Neural cell (in vitro differentiated cells): ENCODE measurements around the gene ZCCHC10. TPM values are rescaled to one million over a fixed set of nuclear protein-coding genes. Genes with fewer than 3 reads are reported as not detected.

ENCODE experiments used
- H2AFZ ChIP-seq: fragments of 200-600, 300-800 bp; sonication (generic), shearing (Covaris generic); 2 replicates; pipeline ENCODE4 v1.6.0; 2014; ENCODE audit warnings: low read depth, mild to moderate bottlenecking, antibody characterized with exemption, low read length, moderate library complexity
- H3F3A ChIP-seq: fragments of 200-600 bp; shearing (Covaris generic); 2 replicates; pipeline ENCODE4 v1.6.1; 2016; ENCODE audit warnings: mild to moderate bottlenecking, moderate library complexity, mixed read lengths, antibody characterized with exemption, low read length; ENCODE audit not compliant: insufficient read depth, poor library complexity, severe bottlenecking
- H3K27ac ChIP-seq: fragments of 200-600, 300-800 bp; sonication (generic), shearing (Covaris generic); 2 replicates; pipeline ENCODE4 v1.5.1; 2014; ENCODE audit warnings: mild to moderate bottlenecking, low read length, moderate library complexity
- H3K27me3 ChIP-seq: fragments of 300-800, 200-600 bp; sonication (generic), shearing (Covaris generic); 2 replicates; pipeline ENCODE4 v1.6.0; 2014; ENCODE audit warnings: mild to moderate bottlenecking, low read depth, low read length, moderate library complexity; ENCODE audit not compliant: insufficient read depth
- H3K36me3 ChIP-seq: fragments of 300-800, 200-600 bp; sonication (generic), shearing (Covaris generic); 2 replicates; pipeline ENCODE4 v1.5.1; 2014; ENCODE audit warnings: mild to moderate bottlenecking, antibody characterized with exemption, low read length, moderate library complexity; ENCODE audit not compliant: insufficient read depth
- H3K4me2 ChIP-seq: fragments of 300-800, 200-600 bp; sonication (generic), shearing (Covaris generic); 2 replicates; pipeline ENCODE4 v1.6.0; 2014; ENCODE audit warnings: mild to moderate bottlenecking, low read length
- H3K4me3 ChIP-seq: fragments of 300-800, 200-600 bp; sonication (generic), shearing (Covaris generic); 2 replicates; pipeline ENCODE4 v1.5.1; 2014; ENCODE audit warnings: mild to moderate bottlenecking, low read length, moderate library complexity
- H3K79me2 ChIP-seq: fragments of 200-600 bp; shearing (Covaris generic); replicated peaks from 2 replicates; pipeline ENCODE4 v1.6.0; 2014; ENCODE audit warnings: mild to moderate bottlenecking, low read length, moderate library complexity; ENCODE audit not compliant: insufficient read depth
- H3K9ac ChIP-seq: fragments of 300-800, 200-600 bp; sonication (generic), shearing (Covaris generic); 2 replicates; pipeline ENCODE4 v1.6.1; 2016; ENCODE audit warnings: mild to moderate bottlenecking, low read length, mixed read lengths
- H3K9me2 ChIP-seq: fragments of 200-600 bp; shearing (Covaris generic); 2 replicates; pipeline ENCODE4 v1.6.1; 2016; ENCODE audit warnings: mild to moderate bottlenecking, low read length, mixed read lengths; ENCODE audit not compliant: insufficient read depth
- H3K9me3 ChIP-seq: fragments of 200-600, 300-800 bp; sonication (generic), shearing (Covaris generic); 2 replicates; pipeline ENCODE4 v1.6.1; 2016; ENCODE audit warnings: mild to moderate bottlenecking, mixed run types, low read length, moderate library complexity, mixed read lengths
- H4K20me1 ChIP-seq: fragments of 200-600 bp; shearing (Covaris generic); 2 replicates; pipeline ENCODE4 v1.6.1; 2016; ENCODE audit warnings: mild to moderate bottlenecking, mixed run types; ENCODE audit not compliant: insufficient read depth
- EP300 ChIP-seq: fragments of 450-650 bp; conservative IDR thresholded peaks from 2 replicates; pipeline ENCODE4 v1.6.1; 2014; ENCODE audit warnings: antibody characterized with exemption, mild to moderate bottlenecking, moderate library complexity; ENCODE audit not compliant: poor library complexity, severe bottlenecking
- EZH2 ChIP-seq: fragments of 200-600, 300-800 bp; shearing (Covaris generic), sonication (generic); IDR thresholded peaks from 2 replicates; pipeline ENCODE4 v1.6.1; 2014; ENCODE audit warnings: antibody characterized with exemption, low read length, borderline replicate concordance, mild to moderate bottlenecking; ENCODE audit not compliant: insufficient read depth, poor library complexity, severe bottlenecking
- MXI1 ChIP-seq: fragments of 450-650 bp; conservative IDR thresholded peaks from 2 replicates; pipeline ENCODE4 v1.6.1; 2014; ENCODE audit warnings: antibody characterized with exemption, mild to moderate bottlenecking; ENCODE audit not compliant: poor library complexity, severe bottlenecking
- POLR2AphosphoS5 ChIP-seq: IDR thresholded peaks from 2 replicates; pipeline ENCODE4 v1.6.1; 2012
- RAD21 ChIP-seq: fragments of 450-650 bp; conservative IDR thresholded peaks from 2 replicates; pipeline ENCODE4 v1.6.1; 2014; ENCODE audit warnings: antibody characterized with exemption, mild to moderate bottlenecking, moderate library complexity
- SMC3 ChIP-seq: fragments of 450-650 bp; conservative IDR thresholded peaks from 2 replicates; pipeline ENCODE4 v1.6.1; 2014; ENCODE audit warnings: antibody characterized with exemption, mild to moderate bottlenecking, moderate library complexity; ENCODE audit not compliant: poor library complexity
- TAF1 ChIP-seq: IDR thresholded peaks from 2 replicates; pipeline ENCODE4 v1.6.1; 2012; ENCODE audit warnings: low read depth
- polyA plus RNA-seq: library from polyadenylated mRNA; depleted of rRNA; stranded (reverse); fragments of >200 nt; gene quantifications from 2 replicates; pipeline ENCODE4 v1.2.3, GENCODE V29; 2014
- TF ChIP-seq, protein P1 (sequence below): IDR thresholded peaks from 2 replicates; pipeline ENCODE4 v1.6.1; 2012; ENCODE audit warnings: borderline replicate concordance
- TF ChIP-seq, protein P2 (sequence below): fragments of 450-650 bp; IDR thresholded peaks from 2 replicates; pipeline ENCODE4 v1.5.1; 2014; ENCODE audit warnings: antibody characterized with exemption, mild to moderate bottlenecking, moderate library complexity; ENCODE audit not compliant: poor library complexity, severe bottlenecking

Gene ZCCHC10
- polyA plus RNA-seq, 1 donor from 2014 or later = 68.0 TPM

DNA sequence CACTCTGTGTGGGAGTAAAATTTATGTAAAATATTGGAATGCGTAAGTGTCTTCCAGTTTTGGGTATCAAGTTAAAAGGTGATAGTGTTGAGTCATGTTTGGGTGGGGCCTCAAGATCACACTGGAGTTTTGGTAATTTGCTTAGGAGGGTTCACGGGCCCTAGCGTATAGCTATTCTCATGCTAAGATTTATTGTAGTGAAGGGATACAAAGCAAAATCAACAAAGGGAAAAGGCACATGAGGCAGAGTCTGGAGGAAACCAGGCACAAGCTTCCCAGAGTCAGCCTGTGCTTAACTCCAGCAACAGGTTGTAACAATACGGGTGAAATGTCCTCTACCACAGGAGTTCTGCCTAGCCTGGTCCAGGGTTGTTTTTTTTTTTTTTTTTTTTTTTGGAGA lies 45.7 kb upstream of the ZCCHC10 start:
- Histone ChIP-seq H2AFZ (no peak overlapping the region), H3F3A (no peaks in the 10 kb centered on the region), H3K9me3 (no peaks in the 10 kb centered on the region), H3K4me3 (no peak overlapping the region), H3K9me2 (no peaks in the 10 kb centered on the region), H3K4me2 (no peak overlapping the region), H4K20me1 (peaks cover 3% of the 10 kb centered on the region), H3K27ac (no peak overlapping the region), H3K36me3 (no peaks in the 10 kb centered on the region), H3K79me2 (peaks cover 3% of the 10 kb centered on the region), H3K27me3 (no peaks in the 10 kb centered on the region), H3K9ac (no peak overlapping the region)
- no peak for TF ChIP-seq SMC3
- no peak for TF ChIP-seq EZH2
- TF ChIP-seq POLR2AphosphoS5 = no peak
- TF ChIP-seq, protein P1, sequence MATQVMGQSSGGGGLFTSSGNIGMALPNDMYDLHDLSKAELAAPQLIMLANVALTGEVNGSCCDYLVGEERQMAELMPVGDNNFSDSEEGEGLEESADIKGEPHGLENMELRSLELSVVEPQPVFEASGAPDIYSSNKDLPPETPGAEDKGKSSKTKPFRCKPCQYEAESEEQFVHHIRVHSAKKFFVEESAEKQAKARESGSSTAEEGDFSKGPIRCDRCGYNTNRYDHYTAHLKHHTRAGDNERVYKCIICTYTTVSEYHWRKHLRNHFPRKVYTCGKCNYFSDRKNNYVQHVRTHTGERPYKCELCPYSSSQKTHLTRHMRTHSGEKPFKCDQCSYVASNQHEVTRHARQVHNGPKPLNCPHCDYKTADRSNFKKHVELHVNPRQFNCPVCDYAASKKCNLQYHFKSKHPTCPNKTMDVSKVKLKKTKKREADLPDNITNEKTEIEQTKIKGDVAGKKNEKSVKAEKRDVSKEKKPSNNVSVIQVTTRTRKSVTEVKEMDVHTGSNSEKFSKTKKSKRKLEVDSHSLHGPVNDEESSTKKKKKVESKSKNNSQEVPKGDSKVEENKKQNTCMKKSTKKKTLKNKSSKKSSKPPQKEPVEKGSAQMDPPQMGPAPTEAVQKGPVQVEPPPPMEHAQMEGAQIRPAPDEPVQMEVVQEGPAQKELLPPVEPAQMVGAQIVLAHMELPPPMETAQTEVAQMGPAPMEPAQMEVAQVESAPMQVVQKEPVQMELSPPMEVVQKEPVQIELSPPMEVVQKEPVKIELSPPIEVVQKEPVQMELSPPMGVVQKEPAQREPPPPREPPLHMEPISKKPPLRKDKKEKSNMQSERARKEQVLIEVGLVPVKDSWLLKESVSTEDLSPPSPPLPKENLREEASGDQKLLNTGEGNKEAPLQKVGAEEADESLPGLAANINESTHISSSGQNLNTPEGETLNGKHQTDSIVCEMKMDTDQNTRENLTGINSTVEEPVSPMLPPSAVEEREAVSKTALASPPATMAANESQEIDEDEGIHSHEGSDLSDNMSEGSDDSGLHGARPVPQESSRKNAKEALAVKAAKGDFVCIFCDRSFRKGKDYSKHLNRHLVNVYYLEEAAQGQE = no peak
- no peak for TF ChIP-seq TAF1
- TF ChIP-seq MXI1 = no peak
- TF ChIP-seq EP300 = no peak
- TF ChIP-seq, protein P2, sequence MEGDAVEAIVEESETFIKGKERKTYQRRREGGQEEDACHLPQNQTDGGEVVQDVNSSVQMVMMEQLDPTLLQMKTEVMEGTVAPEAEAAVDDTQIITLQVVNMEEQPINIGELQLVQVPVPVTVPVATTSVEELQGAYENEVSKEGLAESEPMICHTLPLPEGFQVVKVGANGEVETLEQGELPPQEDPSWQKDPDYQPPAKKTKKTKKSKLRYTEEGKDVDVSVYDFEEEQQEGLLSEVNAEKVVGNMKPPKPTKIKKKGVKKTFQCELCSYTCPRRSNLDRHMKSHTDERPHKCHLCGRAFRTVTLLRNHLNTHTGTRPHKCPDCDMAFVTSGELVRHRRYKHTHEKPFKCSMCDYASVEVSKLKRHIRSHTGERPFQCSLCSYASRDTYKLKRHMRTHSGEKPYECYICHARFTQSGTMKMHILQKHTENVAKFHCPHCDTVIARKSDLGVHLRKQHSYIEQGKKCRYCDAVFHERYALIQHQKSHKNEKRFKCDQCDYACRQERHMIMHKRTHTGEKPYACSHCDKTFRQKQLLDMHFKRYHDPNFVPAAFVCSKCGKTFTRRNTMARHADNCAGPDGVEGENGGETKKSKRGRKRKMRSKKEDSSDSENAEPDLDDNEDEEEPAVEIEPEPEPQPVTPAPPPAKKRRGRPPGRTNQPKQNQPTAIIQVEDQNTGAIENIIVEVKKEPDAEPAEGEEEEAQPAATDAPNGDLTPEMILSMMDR = no peak
- TF ChIP-seq RAD21 = no peak

DNA sequence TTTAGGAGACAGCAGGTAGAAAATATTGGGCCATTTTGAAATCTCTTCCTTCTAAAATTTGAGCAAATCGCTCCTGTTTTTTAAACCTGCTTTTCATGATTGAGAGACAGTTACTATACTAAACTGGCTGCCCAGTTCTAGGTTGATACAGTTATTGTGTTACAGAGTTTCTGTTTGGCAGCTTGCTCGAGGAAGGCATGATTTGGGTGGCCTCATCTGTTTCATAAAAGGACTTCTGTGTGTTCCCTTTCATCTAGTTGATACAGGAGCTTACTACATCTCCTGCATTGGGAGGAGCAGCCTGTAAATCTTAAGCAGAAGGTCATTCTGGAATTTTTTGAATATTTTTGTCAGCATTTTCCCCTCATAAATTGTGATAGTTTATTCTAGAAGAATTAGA lies 39.7 kb upstream of the ZCCHC10 start:
- H3K9ac ChIP-seq = no peak overlapping the region
- no peaks in the 10 kb centered on the region for H3F3A ChIP-seq
- H2AFZ ChIP-seq = no peak overlapping the region
- no peaks in the 10 kb centered on the region for H3K27me3 ChIP-seq
- H3K9me2 ChIP-seq = no peaks in the 10 kb centered on the region
- TF ChIP-seq, protein P2 = no peak
- no peak for TF ChIP-seq EP300
- TF ChIP-seq, protein P1 = no peak
- TF ChIP-seq TAF1 = no peak
- no peak for TF ChIP-seq POLR2AphosphoS5
- no peak for TF ChIP-seq EZH2
- no peak for TF ChIP-seq RAD21
- TF ChIP-seq MXI1 = no peak
- no peak for TF ChIP-seq SMC3
- no peaks in the 10 kb centered on the region for H3K9me3 ChIP-seq
- no peak overlapping the region for H3K4me2 ChIP-seq
- no peak overlapping the region for H3K4me3 ChIP-seq
- peaks cover 6% of the 10 kb centered on the region for H4K20me1 ChIP-seq
- no peak overlapping the region for H3K27ac ChIP-seq
- peaks cover 18% of the 10 kb centered on the region for H3K79me2 ChIP-seq
- H3K36me3 ChIP-seq = no peaks in the 10 kb centered on the region
